ENCODE measurements around the gene OSBP.
A peak's percentile ranks its signal among the peaks of the same experiment; 100 is the strongest.

The OSBP gene

GRCh38 chr11:59572091-59572490 is 43.5 kb downstream of the OSBP start:
- Histone ChIP-seq H3K36me3 (ENCODE audit: control insufficient read depth, insufficient read depth, low read length) (peaks cover 28% of the 10 kb centered on the region), H3K9ac (ENCODE audit: low read length) (no peak overlapping the region), H3K9me3 (ENCODE audit: control insufficient read depth, insufficient read depth, low read depth, low read length) (no peaks in the 10 kb centered on the region), H3K4me3 (ENCODE audit: low read depth, low read length) (no peak overlapping the region), H3K4me1 (ENCODE audit: control insufficient read depth, insufficient read depth, low read length) (no peaks in the 10 kb centered on the region), H3K27me3 (ENCODE audit: control insufficient read depth, insufficient read depth, low read length) (no peaks in the 10 kb centered on the region), H3K27ac (ENCODE audit: low read depth, low read length) (no peak overlapping the region)

GRCh38 chr11:59562292-59562691 is 53.3 kb downstream of the OSBP start:
- no peaks in the 10 kb centered on the region for H3K27me3 ChIP-seq (ENCODE audit: control insufficient read depth, insufficient read depth, low read length)
- no peak overlapping the region for H3K27ac ChIP-seq (ENCODE audit: low read depth, low read length)
- H3K9me3 ChIP-seq (ENCODE audit: control insufficient read depth, insufficient read depth, low read depth, low read length) = no peaks in the 10 kb centered on the region
- H3K4me3 ChIP-seq (ENCODE audit: low read depth, low read length) = no peak overlapping the region
- H3K36me3 ChIP-seq (ENCODE audit: control insufficient read depth, insufficient read depth, low read length) = no peaks in the 10 kb centered on the region
- H3K9ac ChIP-seq (ENCODE audit: low read length) = no peak overlapping the region
- H3K4me1 ChIP-seq (ENCODE audit: control insufficient read depth, insufficient read depth, low read length) = no peaks in the 10 kb centered on the region

- peak overlapping the region; percentile 58 for H3K9ac ChIP-seq (ENCODE audit: low read length)
- no peaks in the 10 kb centered on the region for H3K36me3 ChIP-seq (ENCODE audit: control insufficient read depth, insufficient read depth, low read length)
- no peak overlapping the region for H3K27ac ChIP-seq (ENCODE audit: low read depth, low read length)
- no peaks in the 10 kb centered on the region for H3K4me1 ChIP-seq (ENCODE audit: control insufficient read depth, insufficient read depth, low read length)
- H3K27me3 ChIP-seq (ENCODE audit: control insufficient read depth, insufficient read depth, low read length) = no peaks in the 10 kb centered on the region
- H3K9me3 ChIP-seq (ENCODE audit: control insufficient read depth, insufficient read depth, low read depth, low read length) = no peaks in the 10 kb centered on the region
- peak overlapping the region; percentile 90 for H3K4me3 ChIP-seq (ENCODE audit: low read depth, low read length)
Measured at GRCh38 chr11:59560702-59561473, 54.7 kb downstream of the OSBP start.

- Histone ChIP-seq H3K27ac (ENCODE audit: low read depth, low read length) (no peak overlapping the region), H3K9ac (ENCODE audit: low read length) (peak overlapping the region; percentile 58), H3K27me3 (ENCODE audit: control insufficient read depth, insufficient read depth, low read length) (no peaks in the 10 kb centered on the region), H3K9me3 (ENCODE audit: control insufficient read depth, insufficient read depth, low read depth, low read length) (no peaks in the 10 kb centered on the region), H3K36me3 (ENCODE audit: control insufficient read depth, insufficient read depth, low read length) (no peaks in the 10 kb centered on the region), H3K4me3 (ENCODE audit: low read depth, low read length) (peak overlapping the region; percentile 90), H3K4me1 (ENCODE audit: control insufficient read depth, insufficient read depth, low read length) (no peaks in the 10 kb centered on the region)
Measured at GRCh38 chr11:59560290-59560701, 55.3 kb downstream of the OSBP start.

- Histone ChIP-seq H3K27me3 (ENCODE audit: control insufficient read depth, insufficient read depth, low read length) (no peaks in the 10 kb centered on the region), H3K4me1 (ENCODE audit: control insufficient read depth, insufficient read depth, low read length) (no peaks in the 10 kb centered on the region), H3K9me3 (ENCODE audit: control insufficient read depth, insufficient read depth, low read depth, low read length) (no peaks in the 10 kb centered on the region), H3K36me3 (ENCODE audit: control insufficient read depth, insufficient read depth, low read length) (no peaks in the 10 kb centered on the region), H3K27ac (ENCODE audit: low read depth, low read length) (no peak overlapping the region), H3K9ac (ENCODE audit: low read length) (no peak overlapping the region), H3K4me3 (ENCODE audit: low read depth, low read length) (peak overlapping the region; percentile 90)
Measured at GRCh38 chr11:59559886-59560285, 55.7 kb downstream of the OSBP start.

- no peak overlapping the region for H3K27ac ChIP-seq (ENCODE audit: low read depth, low read length)
- H3K36me3 ChIP-seq (ENCODE audit: control insufficient read depth, insufficient read depth, low read length) = no peaks in the 10 kb centered on the region
- H3K27me3 ChIP-seq (ENCODE audit: control insufficient read depth, insufficient read depth, low read length) = no peaks in the 10 kb centered on the region
- H3K4me1 ChIP-seq (ENCODE audit: control insufficient read depth, insufficient read depth, low read length) = no peaks in the 10 kb centered on the region
- peak overlapping the region; percentile 31 for H3K9ac ChIP-seq (ENCODE audit: low read length)
- peak overlapping the region; percentile 74 for H3K4me3 ChIP-seq (ENCODE audit: low read depth, low read length)
- no peaks in the 10 kb centered on the region for H3K9me3 ChIP-seq (ENCODE audit: control insufficient read depth, insufficient read depth, low read depth, low read length)
Measured at GRCh38 chr11:59558270-59558643, 57.3 kb downstream of the OSBP start.

GRCh38 chr11:59556917-59557348 is 58.6 kb downstream of the OSBP start:
- Histone ChIP-seq H3K9me3 (ENCODE audit: control insufficient read depth, insufficient read depth, low read depth, low read length) (no peaks in the 10 kb centered on the region), H3K36me3 (ENCODE audit: control insufficient read depth, insufficient read depth, low read length) (no peaks in the 10 kb centered on the region), H3K4me3 (ENCODE audit: low read depth, low read length) (peak overlapping the region; percentile 86), H3K27me3 (ENCODE audit: control insufficient read depth, insufficient read depth, low read length) (no peaks in the 10 kb centered on the region), H3K4me1 (ENCODE audit: control insufficient read depth, insufficient read depth, low read length) (peaks cover 4% of the 10 kb centered on the region; the same call in 1 of the 2 replicates), H3K9ac (ENCODE audit: low read length) (peak overlapping the region; percentile 31), H3K27ac (ENCODE audit: low read depth, low read length) (no peak overlapping the region)

GRCh38 chr11:59556115-59556916 is 59.3 kb downstream of the OSBP start:
- Histone ChIP-seq H3K9ac (ENCODE audit: low read length) (peak overlapping the region; percentile 49), H3K4me1 (ENCODE audit: control insufficient read depth, insufficient read depth, low read length) (peaks cover 4% of the 10 kb centered on the region; the same call in 1 of the 2 replicates), H3K9me3 (ENCODE audit: control insufficient read depth, insufficient read depth, low read depth, low read length) (no peaks in the 10 kb centered on the region), H3K27me3 (ENCODE audit: control insufficient read depth, insufficient read depth, low read length) (no peaks in the 10 kb centered on the region), H3K4me3 (ENCODE audit: low read depth, low read length) (peak overlapping the region; percentile 86), H3K36me3 (ENCODE audit: control insufficient read depth, insufficient read depth, low read length) (no peaks in the 10 kb centered on the region), H3K27ac (ENCODE audit: low read depth, low read length) (no peak overlapping the region)

- Histone ChIP-seq H3K9ac (ENCODE audit: low read length) (peak overlapping the region; percentile 49), H3K4me3 (ENCODE audit: low read depth, low read length) (peak overlapping the region; percentile 86), H3K27ac (ENCODE audit: low read depth, low read length) (no peak overlapping the region), H3K36me3 (ENCODE audit: control insufficient read depth, insufficient read depth, low read length) (no peaks in the 10 kb centered on the region), H3K27me3 (ENCODE audit: control insufficient read depth, insufficient read depth, low read length) (no peaks in the 10 kb centered on the region), H3K4me1 (ENCODE audit: control insufficient read depth, insufficient read depth, low read length) (peaks cover 4% of the 10 kb centered on the region; the same call in 1 of the 2 replicates), H3K9me3 (ENCODE audit: control insufficient read depth, insufficient read depth, low read depth, low read length) (no peaks in the 10 kb centered on the region)
Measured at GRCh38 chr11:59555601-59556114, 59.9 kb downstream of the OSBP start.

GRCh38 chr11:59553323-59553722 is 62.3 kb downstream of the OSBP start:
- H3K9ac ChIP-seq (ENCODE audit: low read length) = no peak overlapping the region
- no peak overlapping the region for H3K27ac ChIP-seq (ENCODE audit: low read depth, low read length)
- no peaks in the 10 kb centered on the region for H3K36me3 ChIP-seq (ENCODE audit: control insufficient read depth, insufficient read depth, low read length)
- H3K9me3 ChIP-seq (ENCODE audit: control insufficient read depth, insufficient read depth, low read depth, low read length) = no peaks in the 10 kb centered on the region
- no peaks in the 10 kb centered on the region for H3K27me3 ChIP-seq (ENCODE audit: control insufficient read depth, insufficient read depth, low read length)
- H3K4me1 ChIP-seq (ENCODE audit: control insufficient read depth, insufficient read depth, low read length) = peaks cover 10% of the 10 kb centered on the region; the same call in 1 of the 2 replicates
- 0 out of 2 replicates have a peak overlapping the region, but pooled peaks have one; percentile 68 for H3K4me3 ChIP-seq (ENCODE audit: low read depth, low read length)

GRCh38 chr11:59552844-59553243 is 62.7 kb downstream of the OSBP start:
- H3K9me3 ChIP-seq (ENCODE audit: control insufficient read depth, insufficient read depth, low read depth, low read length) = no peaks in the 10 kb centered on the region
- H3K4me1 ChIP-seq (ENCODE audit: control insufficient read depth, insufficient read depth, low read length) = peaks cover 13% of the 10 kb centered on the region; the same call in 1 of the 2 replicates
- H3K27me3 ChIP-seq (ENCODE audit: control insufficient read depth, insufficient read depth, low read length) = no peaks in the 10 kb centered on the region
- no peak overlapping the region for H3K27ac ChIP-seq (ENCODE audit: low read depth, low read length)
- no peak overlapping the region for H3K9ac ChIP-seq (ENCODE audit: low read length)
- peak overlapping the region; percentile 68 for H3K4me3 ChIP-seq (ENCODE audit: low read depth, low read length)
- H3K36me3 ChIP-seq (ENCODE audit: control insufficient read depth, insufficient read depth, low read length) = no peaks in the 10 kb centered on the region

Measured in HUES6 (cell line).